Tibial artery (tissue), 4 donors: ENCODE measurements around the gene ZFAND3.
"Not testable (repeated sequence)": the region's sequence is repeated elsewhere in the genome, so short reads cannot be mapped to it uniquely, and the experiment has no call there.

Experiments used
- DNase-seq, 2 donors: peaks; one replicate each; pipeline ENCODE4 v3.0.0-alpha.2; 2019
- H3K27ac ChIP-seq, 2 donors: fragments of 200-600 bp; sonication (generic) in 1 of 2; 1 replicate in 1 of 2; 2 replicates in 1 of 2; pipeline ENCODE4 v1.5.1; 2018 to 2019; ENCODE audit warnings: mild to moderate bottlenecking in 1 of 2
- H3K27me3 ChIP-seq, 2 donors: fragments of 200-600 bp; sonication (generic) in 1 of 2; one replicate each; pipeline versions ENCODE4 v1.5.1 to v1.6.0; 2016 to 2019
- H3K36me3 ChIP-seq, 3 donors: fragments of 200-600 bp; sonication (generic) in 2 of 3; one replicate each; pipeline ENCODE4 v1.5.1; 2016 to 2019; ENCODE audit warnings: mild to moderate bottlenecking in 2 of 3
- H3K4me1 ChIP-seq, 4 donors: fragments of 200-600 bp; sonication (generic) in 2 of 4; 1 replicate in 3 of 4; 2 replicates in 1 of 4; pipeline ENCODE4 v1.5.1; 2016 to 2019
- H3K4me3 ChIP-seq, 2 donors: fragments of 200-600 bp; sonication (generic) in 1 of 2; 1 replicate in 1 of 2; 2 replicates in 1 of 2; pipeline ENCODE4 v1.5.1; 2018 to 2019; ENCODE audit warnings: mild to moderate bottlenecking in 2 of 2
- H3K9me3 ChIP-seq, 3 donors: fragments of 200-600 bp; sonication (generic) in 1 of 3; one replicate each; pipeline ENCODE4 v1.5.1; 2016 to 2019
- intact Hi-C: fragments of 100-400 bp; cut with DNase I; formaldehyde crosslinking; loops from one replicate; pipeline ENCODE4 v1.15.0; 2023; ENCODE audit warnings: low total_unique reads
- TF ChIP-seq, protein P1 (sequence below), 2 experiments: fragments of 200-600 bp in 1 of 2; fragments of 450-650 bp in 1 of 2; IDR thresholded peaks; one replicate each; pipeline ENCODE4 v1.5.1; 2017 to 2019; ENCODE audit warnings: antibody characterized with exemption in 2 of 2, mild to moderate bottlenecking in 1 of 2, moderate library complexity in 1 of 2

ZFAND3 gene

DNA sequence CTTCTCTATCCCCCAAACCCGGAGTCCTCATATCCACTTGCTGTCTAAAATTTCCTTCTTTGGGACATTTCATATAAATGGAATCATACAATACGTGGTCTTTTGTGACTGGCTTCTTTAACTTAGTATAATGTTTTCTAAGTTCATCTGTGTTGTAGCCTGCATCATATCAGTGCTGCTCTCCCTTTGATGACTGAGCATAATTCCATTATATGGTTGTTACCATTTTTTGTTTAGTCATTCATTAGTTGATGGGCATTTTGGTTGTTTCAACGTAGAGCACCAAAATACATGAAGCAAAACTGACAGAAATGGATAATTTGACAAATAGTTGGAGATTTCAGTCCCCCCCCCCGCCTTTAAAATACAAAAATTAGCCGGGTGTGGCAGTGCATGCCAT lies 71.5 kb downstream of the ZFAND3 start:
- Histone ChIP-seq H3K4me1 (peaks cover 0 to 28% (median 13%) of the 10 kb centered on the region in 4 donors), H3K27ac (no peak overlapping the region), H3K9me3 (peaks cover 0 to 6% (median 3%) of the 10 kb centered on the region in 3 donors), H3K4me3 (no peak overlapping the region), H3K27me3 (no peaks in the 10 kb centered on the region), H3K36me3 (peaks cover 0 to 4% (median 0%) of the 10 kb centered on the region in 3 donors)
- no peak for DNase-seq
- intact Hi-C loops: no loop called here
- TF ChIP-seq, protein P1, sequence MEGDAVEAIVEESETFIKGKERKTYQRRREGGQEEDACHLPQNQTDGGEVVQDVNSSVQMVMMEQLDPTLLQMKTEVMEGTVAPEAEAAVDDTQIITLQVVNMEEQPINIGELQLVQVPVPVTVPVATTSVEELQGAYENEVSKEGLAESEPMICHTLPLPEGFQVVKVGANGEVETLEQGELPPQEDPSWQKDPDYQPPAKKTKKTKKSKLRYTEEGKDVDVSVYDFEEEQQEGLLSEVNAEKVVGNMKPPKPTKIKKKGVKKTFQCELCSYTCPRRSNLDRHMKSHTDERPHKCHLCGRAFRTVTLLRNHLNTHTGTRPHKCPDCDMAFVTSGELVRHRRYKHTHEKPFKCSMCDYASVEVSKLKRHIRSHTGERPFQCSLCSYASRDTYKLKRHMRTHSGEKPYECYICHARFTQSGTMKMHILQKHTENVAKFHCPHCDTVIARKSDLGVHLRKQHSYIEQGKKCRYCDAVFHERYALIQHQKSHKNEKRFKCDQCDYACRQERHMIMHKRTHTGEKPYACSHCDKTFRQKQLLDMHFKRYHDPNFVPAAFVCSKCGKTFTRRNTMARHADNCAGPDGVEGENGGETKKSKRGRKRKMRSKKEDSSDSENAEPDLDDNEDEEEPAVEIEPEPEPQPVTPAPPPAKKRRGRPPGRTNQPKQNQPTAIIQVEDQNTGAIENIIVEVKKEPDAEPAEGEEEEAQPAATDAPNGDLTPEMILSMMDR (IDR thresholded peaks at IDR 0.05): no peak

DNA sequence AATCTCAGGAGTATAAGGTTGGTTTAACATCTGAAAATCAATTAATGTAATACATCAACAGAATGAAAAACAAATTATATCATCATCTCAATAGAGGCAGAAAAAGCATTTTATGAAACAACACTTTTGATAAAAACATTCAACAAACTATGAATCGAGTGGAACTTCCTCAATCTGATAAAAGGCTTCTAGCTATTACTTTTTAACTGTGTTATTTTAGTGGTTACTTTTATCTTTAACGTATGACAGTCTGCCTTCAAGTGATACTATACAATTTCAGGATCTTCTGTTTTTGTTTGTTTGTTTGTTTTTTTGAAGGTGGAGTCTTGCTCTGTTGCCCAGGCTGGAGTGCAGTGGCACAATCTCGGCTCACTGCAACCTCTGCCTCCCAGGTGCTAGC lies 73.7 kb downstream of the ZFAND3 start:
- no peak overlapping the region for H3K4me3 ChIP-seq
- intact Hi-C loops: no loop called here
- H3K36me3 ChIP-seq: peaks cover 0 to 4% (median 0%) of the 10 kb centered on the region in 3 donors
- no peak overlapping the region for H3K27ac ChIP-seq
- TF ChIP-seq, protein P1 (IDR thresholded peaks at IDR 0.05): no peak
- peaks cover 0 to 34% (median 7%) of the 10 kb centered on the region in 4 donors for H3K4me1 ChIP-seq
- H3K9me3 ChIP-seq: peaks cover 0 to 6% (median 3%) of the 10 kb centered on the region in 3 donors
- DNase-seq: no peak
- no peaks in the 10 kb centered on the region for H3K27me3 ChIP-seq

DNA sequence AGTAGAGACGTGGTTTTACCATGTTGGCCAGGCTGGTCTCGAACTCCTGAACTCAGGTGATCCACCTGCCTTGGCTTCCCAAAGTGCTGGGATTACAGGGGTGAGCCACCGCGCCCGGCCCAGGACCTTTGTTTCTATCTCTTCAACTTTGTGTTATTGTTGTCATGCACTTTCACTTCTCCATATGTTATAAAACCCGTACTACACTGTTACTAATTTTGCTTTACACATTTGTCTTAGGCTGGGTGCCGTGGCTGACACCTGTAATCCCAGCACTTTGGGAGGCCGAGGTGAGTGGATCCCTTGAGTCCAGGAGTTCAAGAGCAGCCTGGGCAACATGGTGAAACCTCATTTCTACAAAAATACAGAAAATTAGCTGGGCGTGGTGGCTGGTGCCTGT lies 74.2 kb downstream of the ZFAND3 start:
- intact Hi-C loops, H3K9me3 ChIP-seq: not testable (repeated sequence)

DNA sequence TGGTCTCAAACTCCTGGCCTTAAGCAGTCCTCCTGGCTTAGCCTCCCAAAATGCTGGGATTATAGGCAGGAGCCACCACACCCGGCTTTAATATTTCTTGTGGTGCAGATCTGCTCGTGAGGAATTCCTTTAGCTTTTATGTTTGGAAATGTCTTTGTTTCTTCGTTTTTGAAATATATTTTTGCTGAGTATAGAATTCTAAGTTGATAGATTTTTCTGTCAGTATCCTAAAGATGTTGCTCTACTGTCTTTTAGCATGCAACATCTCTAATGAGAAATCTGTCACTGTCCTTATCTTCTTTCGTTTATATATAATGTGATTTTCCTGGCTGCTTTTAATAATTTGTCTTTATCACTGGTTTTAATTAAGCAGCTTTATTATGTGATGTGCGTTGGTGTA lies 75.1 kb downstream of the ZFAND3 start:
- intact Hi-C loops: no loop called here
- Histone ChIP-seq H3K27me3 (no peaks in the 10 kb centered on the region), H3K4me1 (peaks cover 0 to 21% (median 2%) of the 10 kb centered on the region in 4 donors), H3K36me3 (peaks cover 0 to 4% (median 0%) of the 10 kb centered on the region in 3 donors), H3K4me3 (no peak overlapping the region), H3K27ac (no peak overlapping the region), H3K9me3 (peaks cover 0 to 6% (median 3%) of the 10 kb centered on the region in 3 donors)
- no peak for DNase-seq
- TF ChIP-seq, protein P1 (IDR thresholded peaks at IDR 0.05): no peak

More for the DNA sequence above, 74.2 kb downstream of the ZFAND3 start:
- H3K27ac ChIP-seq, H3K27me3 ChIP-seq, DNase-seq, H3K4me3 ChIP-seq, H3K36me3 ChIP-seq: not testable (repeated sequence)
- H3K4me1 ChIP-seq: peaks cover 0 to 30% (median 6%) of the 10 kb centered on the region in 4 donors

DNA sequence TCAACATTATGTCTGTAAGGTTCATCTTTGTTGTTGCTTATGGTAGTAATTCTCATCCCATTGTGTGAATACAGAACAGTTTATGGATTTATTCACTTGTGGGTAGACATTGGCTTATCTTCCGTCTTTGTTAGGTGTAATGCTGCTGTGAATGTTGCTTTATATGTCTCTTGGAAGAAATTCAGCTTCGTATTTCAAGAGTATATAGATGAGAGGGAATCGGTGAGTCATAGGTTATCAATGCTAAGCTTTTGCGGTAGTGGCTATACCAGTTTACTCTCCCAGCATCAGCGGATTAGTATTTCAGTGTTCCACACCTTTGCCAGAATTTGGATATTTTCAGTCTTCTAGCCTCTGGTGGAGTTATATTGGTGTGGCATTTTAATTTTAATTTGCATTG lies 77.8 kb downstream of the ZFAND3 start:
- peaks cover 0 to 4% (median 0%) of the 10 kb centered on the region in 3 donors for H3K36me3 ChIP-seq
- no peak for DNase-seq
- no peak overlapping the region for H3K4me3 ChIP-seq
- intact Hi-C loops: no loop called here
- peaks cover 0 to 6% (median 3%) of the 10 kb centered on the region in 3 donors for H3K9me3 ChIP-seq
- peaks cover 0 to 21% (median 1%) of the 10 kb centered on the region in 4 donors for H3K4me1 ChIP-seq
- H3K27me3 ChIP-seq: no peaks in the 10 kb centered on the region
- H3K27ac ChIP-seq: no peak overlapping the region
- TF ChIP-seq, protein P1 (IDR thresholded peaks at IDR 0.05): no peak

DNA sequence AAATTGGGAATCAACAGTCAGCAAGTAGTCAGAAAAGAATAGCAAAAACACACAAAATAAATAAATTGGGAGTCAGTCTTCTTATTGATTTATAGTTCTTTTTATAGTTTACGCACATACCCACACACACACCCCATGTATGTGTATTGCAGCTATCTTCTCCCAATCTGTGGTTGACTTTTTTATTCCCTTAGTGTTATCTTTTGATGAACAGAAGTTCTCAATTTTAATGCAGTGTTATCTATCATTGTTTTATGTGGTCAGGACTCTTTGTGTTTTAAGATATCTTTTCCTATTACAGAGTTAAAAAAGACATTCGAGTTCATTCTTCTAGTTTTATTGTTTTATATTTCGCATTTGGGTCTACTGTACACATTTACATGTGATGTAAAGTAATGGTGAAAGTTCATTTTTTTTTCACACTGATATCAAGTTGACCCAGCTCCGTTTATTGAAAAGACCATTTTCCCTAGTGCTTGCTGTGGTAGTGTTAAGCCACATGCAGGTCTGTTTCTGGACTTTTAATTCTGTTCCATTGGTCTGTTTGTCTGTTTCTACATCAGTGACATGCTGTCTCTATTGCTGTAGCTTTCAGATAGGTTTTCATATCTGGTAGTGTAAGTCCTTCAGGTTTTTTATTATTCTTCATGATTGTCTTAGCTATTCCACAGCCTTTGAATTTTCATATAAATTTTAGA lies 78.4 kb downstream of the ZFAND3 start:
- TF ChIP-seq, protein P1 (IDR thresholded peaks at IDR 0.05): no peak
- DNase-seq: no peak
- no peak overlapping the region for H3K27ac ChIP-seq
- peaks cover 0 to 21% (median under 1%) of the 10 kb centered on the region in 4 donors for H3K4me1 ChIP-seq
- H3K36me3 ChIP-seq: peaks cover 0 to 4% (median 0%) of the 10 kb centered on the region in 3 donors
- peaks cover 0 to 6% (median 3%) of the 10 kb centered on the region in 3 donors for H3K9me3 ChIP-seq
- H3K4me3 ChIP-seq: no peak overlapping the region
- no peaks in the 10 kb centered on the region for H3K27me3 ChIP-seq
- intact Hi-C loops: no loop called here
